SK-N-SH (cell line): Measurements from ENCODE around the gene SEPTIN7. TPM values are rescaled to one million over a fixed set of nuclear protein-coding genes. Genes with fewer than 3 reads are reported as not detected.

ENCODE experiments used
- CTCF ChIA-PET: fragments of 300-600, 350-600 bp; formaldehyde crosslinking; extraction: SDS; loops from one replicate; lab custom pipeline; 2021; lab: Yijun Ruan, JAX
- POLR2A ChIA-PET: fragments of 350-600 bp; sonication (Branson Sonifier 250); formaldehyde crosslinking; extraction: SDS; loops from one replicate; lab custom pipeline; 2020; ENCODE audit warnings: antibody characterized with exemption, inconsistent platforms; lab: Yijun Ruan, JAX
- DNase-seq: peaks from one replicate; pipeline ENCODE4 v3.0.0; 2012
- H2AFZ ChIP-seq: fragments of 200-600 bp; sonication (generic); 2 replicates; pipeline ENCODE4 v1.8.1; 2016; ENCODE audit warnings: antibody characterized with exemption, mild to moderate bottlenecking, low read depth
- H3F3A ChIP-seq: fragments of 200-600 bp; sonication (generic); replicated peaks from 2 replicates; pipeline ENCODE3; 2016; ENCODE audit warnings: antibody characterized with exemption, mild to moderate bottlenecking; ENCODE audit not compliant: insufficient read depth
- H3K27ac ChIP-seq, 2 experiments: fragments of 200-500 bp in 1 of 2; fragments of 200-600 bp in 1 of 2; sonication (Bioruptor generic) in 1 of 2; sonication (generic), shearing (Covaris generic) in 1 of 2; 2 replicates each; pipeline versions ENCODE4 v1.5.1 to v1.6.1; 2014 to 2016; ENCODE audit warnings: low read depth in 2 of 2, inconsistent platforms in 1 of 2, low read length in 1 of 2, mild to moderate bottlenecking in 1 of 2, mixed read lengths in 1 of 2
- H3K27me3 ChIP-seq: fragments of 200-600 bp; sonication (generic), shearing (Covaris generic); 2 replicates; pipeline ENCODE4 v1.6.1; 2016; ENCODE audit warnings: mixed run types; ENCODE audit not compliant: insufficient read depth
- H3K36me3 ChIP-seq, 2 experiments: fragments of 200-500 bp in 1 of 2; fragments of 200-600 bp in 1 of 2; sonication (Bioruptor generic) in 1 of 2; sonication (generic) in 1 of 2; replicated peaks in 1 of 2; 2 replicates each; pipeline versions ENCODE3 to v1.5.1; 2014 to 2016; ENCODE audit warnings: low read length in 1 of 2, mild to moderate bottlenecking in 1 of 2; ENCODE audit not compliant: insufficient read depth in 2 of 2, control insufficient read depth in 1 of 2
- H3K4me1 ChIP-seq, 2 experiments: fragments of 200-500 bp in 1 of 2; fragments of 200-600 bp in 1 of 2; sonication (Bioruptor generic) in 1 of 2; sonication (generic), shearing (Covaris generic) in 1 of 2; 2 replicates each; pipeline versions ENCODE4 v1.5.1 to v1.6.1; 2014 to 2016; ENCODE audit warnings: low read depth in 1 of 2, low read length in 1 of 2, mixed run types in 1 of 2; ENCODE audit not compliant: insufficient read depth in 2 of 2, control insufficient read depth in 1 of 2
- H3K4me2 ChIP-seq: fragments of 200-600 bp; sonication (generic), shearing (Covaris generic); 2 replicates; pipeline ENCODE4 v1.6.1; 2017; ENCODE audit warnings: mixed run types
- H3K4me3 ChIP-seq, 2 experiments: fragments of 200-500 bp in 1 of 2; fragments of 200-600 bp in 1 of 2; sonication (Bioruptor generic) in 1 of 2; sonication (generic), shearing (Covaris generic) in 1 of 2; 2 replicates each; pipeline versions ENCODE4 v1.5.1 to v1.8.1; 2014 to 2016; ENCODE audit warnings: low read depth in 2 of 2, inconsistent platforms in 1 of 2, low read length in 1 of 2, mild to moderate bottlenecking in 1 of 2, mixed read lengths in 1 of 2, moderate library complexity in 1 of 2
- H3K79me2 ChIP-seq: fragments of 200-600 bp; sonication (generic); 2 replicates; pipeline ENCODE4 v1.8.1; 2017; ENCODE audit warnings: mild to moderate bottlenecking; ENCODE audit not compliant: insufficient read depth
- H3K9ac ChIP-seq: fragments of 200-600 bp; sonication (generic); 2 replicates; pipeline ENCODE4 v1.6.1; 2017; ENCODE audit warnings: mixed run types
- H3K9me2 ChIP-seq: fragments of 200-600 bp; sonication (generic); 2 replicates; pipeline ENCODE4 v1.6.1; 2017; ENCODE audit warnings: mixed run types
- H3K9me3 ChIP-seq: fragments of 200-600 bp; sonication (generic); 2 replicates; pipeline ENCODE4 v1.6.1; 2017; ENCODE audit warnings: mixed run types, mild to moderate bottlenecking, moderate library complexity
- H4K20me1 ChIP-seq: fragments of 200-600 bp; sonication (generic); 2 replicates; pipeline ENCODE4 v1.6.1; 2017; ENCODE audit warnings: mild to moderate bottlenecking, mixed run types; ENCODE audit not compliant: insufficient read depth
- CTCF ChIP-seq: fragments of 200-600 bp; sonication (generic); IDR thresholded peaks from 2 replicates; pipeline ENCODE4 v1.6.1; 2017; ENCODE audit warnings: antibody characterized with exemption, mild to moderate bottlenecking, moderate library complexity
- EP300 ChIP-seq, 2 experiments: IDR thresholded peaks; 2 replicates each; pipeline versions ENCODE4 v1.4.0 to v1.6.1; 2012; ENCODE audit warnings: borderline replicate concordance in 1 of 2, low read depth in 1 of 2, low read length in 1 of 2
- FOSL2 ChIP-seq: IDR thresholded peaks from 2 replicates; pipeline ENCODE4 v1.4.0; 2012; ENCODE audit warnings: low read depth, mild to moderate bottlenecking, moderate library complexity, borderline replicate concordance
- JUND ChIP-seq: IDR thresholded peaks from 2 replicates; pipeline ENCODE4 v1.4.0; 2012
- MAX ChIP-seq: IDR thresholded peaks from 2 replicates; pipeline ENCODE4 v1.4.0; 2012; ENCODE audit warnings: low read depth
- MEF2A ChIP-seq: IDR thresholded peaks from 2 replicates; pipeline ENCODE4 v1.4.0; 2012; ENCODE audit warnings: low read depth, borderline replicate concordance
- NFIC ChIP-seq: IDR thresholded peaks from 2 replicates; pipeline ENCODE4 v1.4.0; 2012; ENCODE audit warnings: borderline replicate concordance
- PBX3 ChIP-seq: IDR thresholded peaks from 2 replicates; pipeline ENCODE4; 2012
- TCF12 ChIP-seq: IDR thresholded peaks from 2 replicates; pipeline ENCODE4 v1.4.0; 2012
- USF2 ChIP-seq: fragments of 150-350 bp; IDR thresholded peaks from 2 replicates; pipeline ENCODE4 v1.6.1; 2017; ENCODE audit warnings: antibody characterized with exemption, low read length, low read depth, borderline replicate concordance
- WGBS: methylation state at CpG from one replicate; pipeline ENCODE4 v1.1.6; 2017; ENCODE audit warnings: low lambda C conversion rate; 5-methylcytosine and 5-hydroxymethylcytosine counted together
- polyA plus RNA-seq, 3 experiments: library from polyadenylated mRNA; depleted of rRNA; stranded (reverse); fragments of >200 nt; gene quantifications; 2 replicates each; pipeline ENCODE4 v1.2.3, GENCODE V29; 2012

The SEPTIN7 gene
- polyA plus RNA-seq, 1 of the 3 experiments (the other 2 are of a cell fraction), result 119 TPM

- Histone ChIP-seq H3K9me3 (no peaks in the 10 kb centered on the region), H3K79me2 (peaks cover 100% of the 10 kb centered on the region), H3K9ac (no peak overlapping the region), H3K4me1 (peaks cover 14 to 47% of the 10 kb centered on the region in 2 experiments), H3K4me2 (no peak overlapping the region; the same call in 1 of the 2 replicates), H3K4me3 (no peak overlapping the region), H3F3A (peaks cover 20% of the 10 kb centered on the region), H3K36me3 (peaks cover 41 to 49% of the 10 kb centered on the region in 2 experiments), H3K27me3 (no peaks in the 10 kb centered on the region), H3K9me2 (no peaks in the 10 kb centered on the region), H4K20me1 (peaks cover 91% of the 10 kb centered on the region), H2AFZ (no peak overlapping the region), H3K27ac (peak overlapping the region; percentile 37 to 73; a peak in 3 of 4 replicates)
- CTCF ChIA-PET, result interaction anchor here (1.1 to 1.2 kb wide), 2 partner anchors 11 to 28 kb away, joined by 3 to 4 read pairs; no protein-coding TSS in a partner anchor
- POLR2A ChIA-PET, result interaction anchor here (1.4 kb wide), 1 partner anchor 30 kb away, joined by 3 read pairs; the partner anchor contains the start of gene SEPTIN7
- no peak for DNase-seq
- TF ChIP-seq USF2, result no peak
- 0 out of 2 replicates have a peak, but pooled peaks have one; percentile 4 for TF ChIP-seq TCF12
These were observed 30.4 kb downstream of the SEPTIN7 start for GRCh38 chr7:35831208-35831607.

- Histone ChIP-seq H3F3A (peaks cover 36% of the 10 kb centered on the region), H3K27me3 (no peaks in the 10 kb centered on the region), H4K20me1 (peaks cover 62% of the 10 kb centered on the region), H3K79me2 (peaks cover 96% of the 10 kb centered on the region), H3K9me2 (no peaks in the 10 kb centered on the region), H3K9me3 (no peaks in the 10 kb centered on the region), H3K4me3 (no peak overlapping the region), H3K36me3 (peaks cover 47 to 57% of the 10 kb centered on the region in 2 experiments), H3K9ac (no peak overlapping the region), H3K4me1 (peaks cover 7 to 9% of the 10 kb centered on the region in 2 experiments; a peak in 3 of 4 replicates), H2AFZ (no peak overlapping the region), H3K27ac (peak overlapping the region in 1 of 2 experiments; percentile 9; a peak in 1 of 4 replicates), H3K4me2 (no peak overlapping the region)
- CTCF ChIA-PET, result interaction anchor here (2.0 kb wide), 1 partner anchor 15 kb away, joined by 5 read pairs; no protein-coding TSS in a partner anchor
- POLR2A ChIA-PET, result interaction anchor here (1.2 kb wide), 1 partner anchor 39 kb away, joined by 3 read pairs; the partner anchor contains the start of gene SEPTIN7
- DNase-seq, result no peak
- 94% methylated on average over 1 of the region's 1 CpG for WGBS
- TF ChIP-seq TCF12 (peak; percentile 52), NFIC (no peak), EP300 (IDR thresholded peaks at IDR 0.05; ENCODE audit: borderline replicate concordance in 1 of 2, low read depth in 1 of 2, low read length in 1 of 2) (peak in 1 of 2 experiments; percentile 40; a peak in 1 of 4 replicates), JUND (peak; percentile 63), CTCF (peak; percentile 28; the same call in 1 of the 2 replicates), FOSL2 (peak; percentile 68), MAX (0 out of 2 replicates have a peak, but pooled peaks have one; percentile 25), MEF2A (no peak), PBX3 (0 out of 2 replicates have a peak, but pooled peaks have one; percentile 26)
These were observed 39.3 kb downstream of the SEPTIN7 start for GRCh38 chr7:35839860-35840854.
